Neural cell (in vitro differentiated cells): ENCODE results near the gene MACROD1. TPM values are rescaled to one million over a fixed set of nuclear protein-coding genes. Genes with fewer than 3 reads are reported as not detected.

Source experiments
- H2AFZ ChIP-seq: fragments of 200-600, 300-800 bp; sonication (generic), shearing (Covaris generic); 2 replicates; pipeline ENCODE4 v1.6.0; 2014; ENCODE audit warnings: low read depth, mild to moderate bottlenecking, antibody characterized with exemption, low read length, moderate library complexity
- H3F3A ChIP-seq: fragments of 200-600 bp; shearing (Covaris generic); 2 replicates; pipeline ENCODE4 v1.6.1; 2016; ENCODE audit warnings: mild to moderate bottlenecking, moderate library complexity, mixed read lengths, antibody characterized with exemption, low read length; ENCODE audit not compliant: insufficient read depth, poor library complexity, severe bottlenecking
- H3K27ac ChIP-seq: fragments of 200-600, 300-800 bp; sonication (generic), shearing (Covaris generic); 2 replicates; pipeline ENCODE4 v1.5.1; 2014; ENCODE audit warnings: mild to moderate bottlenecking, low read length, moderate library complexity
- H3K27me3 ChIP-seq: fragments of 300-800, 200-600 bp; sonication (generic), shearing (Covaris generic); 2 replicates; pipeline ENCODE4 v1.6.0; 2014; ENCODE audit warnings: mild to moderate bottlenecking, low read depth, low read length, moderate library complexity; ENCODE audit not compliant: insufficient read depth
- H3K36me3 ChIP-seq: fragments of 300-800, 200-600 bp; sonication (generic), shearing (Covaris generic); 2 replicates; pipeline ENCODE4 v1.5.1; 2014; ENCODE audit warnings: mild to moderate bottlenecking, antibody characterized with exemption, low read length, moderate library complexity; ENCODE audit not compliant: insufficient read depth
- H3K4me2 ChIP-seq: fragments of 300-800, 200-600 bp; sonication (generic), shearing (Covaris generic); 2 replicates; pipeline ENCODE4 v1.6.0; 2014; ENCODE audit warnings: mild to moderate bottlenecking, low read length
- H3K4me3 ChIP-seq: fragments of 300-800, 200-600 bp; sonication (generic), shearing (Covaris generic); 2 replicates; pipeline ENCODE4 v1.5.1; 2014; ENCODE audit warnings: mild to moderate bottlenecking, low read length, moderate library complexity
- H3K79me2 ChIP-seq: fragments of 200-600 bp; shearing (Covaris generic); replicated peaks from 2 replicates; pipeline ENCODE4 v1.6.0; 2014; ENCODE audit warnings: mild to moderate bottlenecking, low read length, moderate library complexity; ENCODE audit not compliant: insufficient read depth
- H3K9ac ChIP-seq: fragments of 300-800, 200-600 bp; sonication (generic), shearing (Covaris generic); 2 replicates; pipeline ENCODE4 v1.6.1; 2016; ENCODE audit warnings: mild to moderate bottlenecking, low read length, mixed read lengths
- H3K9me2 ChIP-seq: fragments of 200-600 bp; shearing (Covaris generic); 2 replicates; pipeline ENCODE4 v1.6.1; 2016; ENCODE audit warnings: mild to moderate bottlenecking, low read length, mixed read lengths; ENCODE audit not compliant: insufficient read depth
- H3K9me3 ChIP-seq: fragments of 200-600, 300-800 bp; sonication (generic), shearing (Covaris generic); 2 replicates; pipeline ENCODE4 v1.6.1; 2016; ENCODE audit warnings: mild to moderate bottlenecking, mixed run types, low read length, moderate library complexity, mixed read lengths
- H4K20me1 ChIP-seq: fragments of 200-600 bp; shearing (Covaris generic); 2 replicates; pipeline ENCODE4 v1.6.1; 2016; ENCODE audit warnings: mild to moderate bottlenecking, mixed run types; ENCODE audit not compliant: insufficient read depth
- EP300 ChIP-seq: fragments of 450-650 bp; conservative IDR thresholded peaks from 2 replicates; pipeline ENCODE4 v1.6.1; 2014; ENCODE audit warnings: antibody characterized with exemption, mild to moderate bottlenecking, moderate library complexity; ENCODE audit not compliant: poor library complexity, severe bottlenecking
- EZH2 ChIP-seq: fragments of 200-600, 300-800 bp; shearing (Covaris generic), sonication (generic); IDR thresholded peaks from 2 replicates; pipeline ENCODE4 v1.6.1; 2014; ENCODE audit warnings: antibody characterized with exemption, low read length, borderline replicate concordance, mild to moderate bottlenecking; ENCODE audit not compliant: insufficient read depth, poor library complexity, severe bottlenecking
- MXI1 ChIP-seq: fragments of 450-650 bp; conservative IDR thresholded peaks from 2 replicates; pipeline ENCODE4 v1.6.1; 2014; ENCODE audit warnings: antibody characterized with exemption, mild to moderate bottlenecking; ENCODE audit not compliant: poor library complexity, severe bottlenecking
- POLR2AphosphoS5 ChIP-seq: IDR thresholded peaks from 2 replicates; pipeline ENCODE4 v1.6.1; 2012
- RAD21 ChIP-seq: fragments of 450-650 bp; conservative IDR thresholded peaks from 2 replicates; pipeline ENCODE4 v1.6.1; 2014; ENCODE audit warnings: antibody characterized with exemption, mild to moderate bottlenecking, moderate library complexity
- REST ChIP-seq: IDR thresholded peaks from 2 replicates; pipeline ENCODE4 v1.6.1; 2012; ENCODE audit warnings: borderline replicate concordance
- SMC3 ChIP-seq: fragments of 450-650 bp; conservative IDR thresholded peaks from 2 replicates; pipeline ENCODE4 v1.6.1; 2014; ENCODE audit warnings: antibody characterized with exemption, mild to moderate bottlenecking, moderate library complexity; ENCODE audit not compliant: poor library complexity
- TAF1 ChIP-seq: IDR thresholded peaks from 2 replicates; pipeline ENCODE4 v1.6.1; 2012; ENCODE audit warnings: low read depth
- polyA plus RNA-seq: library from polyadenylated mRNA; depleted of rRNA; stranded (reverse); fragments of >200 nt; gene quantifications from 2 replicates; pipeline ENCODE4 v1.2.3, GENCODE V29; 2014
- TF ChIP-seq, protein P1 (sequence below): fragments of 450-650 bp; IDR thresholded peaks from 2 replicates; pipeline ENCODE4 v1.5.1; 2014; ENCODE audit warnings: antibody characterized with exemption, mild to moderate bottlenecking, moderate library complexity; ENCODE audit not compliant: poor library complexity, severe bottlenecking

The MACROD1 gene
- polyA plus RNA-seq, 1 donor from 2014 or later = 30.8 TPM

GRCh38 chr11:64206457-64207255 lies 40.7 kb upstream of the MACROD1 start, which contains the start of gene FERMT3:
Gene FERMT3 (plus strand): TSS chr11:64206721. CDS start chr11:64207365, 644 bp downstream.
- H3F3A ChIP-seq = no peaks in the 10 kb centered on the region
- H3K79me2 ChIP-seq = no peaks in the 10 kb centered on the region
- no peak within 1 kb of the TSS for H3K27ac ChIP-seq
- no peaks in the 10 kb centered on the region for H3K27me3 ChIP-seq
- no peaks in the 10 kb centered on the region for H4K20me1 ChIP-seq
- H3K9me3 ChIP-seq = no peaks in the 10 kb centered on the region
- peaks cover 6% of the 10 kb centered on the region for H3K36me3 ChIP-seq
- TF ChIP-seq REST = no peak
- TF ChIP-seq, protein P1, sequence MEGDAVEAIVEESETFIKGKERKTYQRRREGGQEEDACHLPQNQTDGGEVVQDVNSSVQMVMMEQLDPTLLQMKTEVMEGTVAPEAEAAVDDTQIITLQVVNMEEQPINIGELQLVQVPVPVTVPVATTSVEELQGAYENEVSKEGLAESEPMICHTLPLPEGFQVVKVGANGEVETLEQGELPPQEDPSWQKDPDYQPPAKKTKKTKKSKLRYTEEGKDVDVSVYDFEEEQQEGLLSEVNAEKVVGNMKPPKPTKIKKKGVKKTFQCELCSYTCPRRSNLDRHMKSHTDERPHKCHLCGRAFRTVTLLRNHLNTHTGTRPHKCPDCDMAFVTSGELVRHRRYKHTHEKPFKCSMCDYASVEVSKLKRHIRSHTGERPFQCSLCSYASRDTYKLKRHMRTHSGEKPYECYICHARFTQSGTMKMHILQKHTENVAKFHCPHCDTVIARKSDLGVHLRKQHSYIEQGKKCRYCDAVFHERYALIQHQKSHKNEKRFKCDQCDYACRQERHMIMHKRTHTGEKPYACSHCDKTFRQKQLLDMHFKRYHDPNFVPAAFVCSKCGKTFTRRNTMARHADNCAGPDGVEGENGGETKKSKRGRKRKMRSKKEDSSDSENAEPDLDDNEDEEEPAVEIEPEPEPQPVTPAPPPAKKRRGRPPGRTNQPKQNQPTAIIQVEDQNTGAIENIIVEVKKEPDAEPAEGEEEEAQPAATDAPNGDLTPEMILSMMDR = no peak
- TF ChIP-seq TAF1 = no peak
- TF ChIP-seq SMC3 = no peak
- no peak for TF ChIP-seq EP300
- TF ChIP-seq MXI1 = no peak
- no peak for TF ChIP-seq RAD21
- TF ChIP-seq POLR2AphosphoS5 = no peak
- no peak for TF ChIP-seq EZH2
- H3K9ac ChIP-seq = no peak within 1 kb of the TSS
- H3K4me3 ChIP-seq = no peak within 1 kb of the TSS
- H2AFZ ChIP-seq = no peak within 1 kb of the TSS
- H3K4me2 ChIP-seq = no peak within 1 kb of the TSS
- H3K9me2 ChIP-seq = no peaks in the 10 kb centered on the region

- H2AFZ ChIP-seq = no peak overlapping the region
- no peak overlapping the region for H3K4me2 ChIP-seq
- no peak overlapping the region for H3K27ac ChIP-seq
- no peak overlapping the region for H3K4me3 ChIP-seq
- no peak for TF ChIP-seq POLR2AphosphoS5
- no peak for TF ChIP-seq EP300
- peak; percentile 70 for TF ChIP-seq RAD21
- TF ChIP-seq, protein P1 = peak; percentile 67
- no peak for TF ChIP-seq TAF1
- no peak for TF ChIP-seq EZH2
- no peak for TF ChIP-seq MXI1
- TF ChIP-seq REST = no peak
- peak; percentile 63 for TF ChIP-seq SMC3
- no peaks in the 10 kb centered on the region for H3F3A ChIP-seq
- no peaks in the 10 kb centered on the region for H3K9me3 ChIP-seq
- H3K79me2 ChIP-seq = no peaks in the 10 kb centered on the region
- no peaks in the 10 kb centered on the region for H3K27me3 ChIP-seq
- H3K9me2 ChIP-seq = no peaks in the 10 kb centered on the region
- no peak overlapping the region for H3K9ac ChIP-seq
- no peaks in the 10 kb centered on the region for H4K20me1 ChIP-seq
- H3K36me3 ChIP-seq = peaks cover 6% of the 10 kb centered on the region
Measured at GRCh38 chr11:64204464-64204989, 38.6 kb upstream of the MACROD1 start.
